HG03342 (cell line): ENCODE measurements around the gene DHX58.

ENCODE experiments used
- ATAC-seq: cut with Tn5 transposase; IDR thresholded peaks from one replicate; pipeline ENCODE4 v1.9.1; 2021; ENCODE audit warnings: mild to moderate bottlenecking, moderate library complexity; ENCODE audit not compliant: unreplicated experiment

DHX58 gene

DNA sequence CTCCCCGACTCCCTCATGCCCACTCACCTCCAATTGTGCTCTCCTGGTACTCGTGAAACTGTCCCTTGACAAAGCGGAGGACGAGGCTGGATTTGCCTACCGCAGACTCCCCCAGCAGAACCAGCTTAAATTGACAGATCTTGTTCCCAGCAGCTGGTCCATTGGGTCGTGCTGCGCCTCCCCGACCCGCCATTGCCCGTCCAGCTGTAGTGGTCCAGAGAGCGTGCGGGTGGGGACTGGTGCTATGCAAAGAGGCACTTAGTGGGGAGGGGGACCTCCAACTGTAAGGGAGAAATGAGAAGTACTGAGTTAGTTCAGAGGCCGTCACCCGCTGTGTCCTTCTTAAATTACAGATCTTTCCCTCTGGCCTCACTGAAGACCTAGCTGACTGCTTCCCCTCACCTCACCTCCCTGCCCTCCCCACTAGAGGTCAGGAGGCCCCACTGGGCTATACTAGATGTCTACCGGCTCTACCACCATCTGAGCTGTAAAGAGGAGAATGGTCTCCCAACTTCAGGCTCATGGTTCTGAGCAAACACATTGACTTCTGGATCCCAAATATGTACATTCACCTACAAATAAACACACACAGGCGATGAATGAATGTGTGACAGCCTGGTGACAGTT is 17.9 kb upstream of the DHX58 start:
- ATAC-seq, result no peak

DNA sequence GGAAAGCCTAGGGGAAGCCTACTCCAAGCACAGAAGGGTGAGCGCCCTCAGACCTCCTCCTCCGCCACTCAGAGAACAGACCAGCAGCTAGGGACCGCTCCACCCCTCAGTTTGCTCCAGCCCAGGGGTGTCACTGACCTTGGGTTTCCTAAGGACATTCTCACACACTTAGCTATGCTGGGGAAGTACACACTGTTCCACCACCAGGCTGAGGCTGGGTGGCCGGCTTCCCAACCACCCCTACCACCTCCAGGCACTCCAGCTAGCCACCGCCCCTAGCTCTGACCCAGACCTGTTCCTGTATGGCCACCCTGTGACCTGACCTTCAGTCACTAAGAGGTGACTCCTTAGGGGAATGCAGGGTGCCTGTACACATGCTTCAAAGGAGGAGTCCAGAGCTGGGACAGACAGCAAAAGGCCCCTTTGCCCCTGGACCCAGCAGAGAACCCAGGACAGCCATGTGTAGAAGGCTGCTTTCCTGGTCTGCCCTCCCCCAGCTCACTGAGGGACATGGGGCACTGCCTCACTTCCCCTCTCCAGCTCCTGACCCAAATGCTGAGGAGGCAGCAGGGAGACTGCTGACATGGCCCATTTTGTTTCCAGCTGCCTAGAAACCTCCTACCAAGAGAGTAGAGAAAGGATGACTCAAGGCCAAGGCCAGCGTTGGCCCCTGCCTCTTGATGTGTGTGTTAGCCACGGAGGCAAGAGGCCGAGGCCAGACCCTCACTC is 16.8 kb upstream of the DHX58 start:
- no peak for ATAC-seq

DNA sequence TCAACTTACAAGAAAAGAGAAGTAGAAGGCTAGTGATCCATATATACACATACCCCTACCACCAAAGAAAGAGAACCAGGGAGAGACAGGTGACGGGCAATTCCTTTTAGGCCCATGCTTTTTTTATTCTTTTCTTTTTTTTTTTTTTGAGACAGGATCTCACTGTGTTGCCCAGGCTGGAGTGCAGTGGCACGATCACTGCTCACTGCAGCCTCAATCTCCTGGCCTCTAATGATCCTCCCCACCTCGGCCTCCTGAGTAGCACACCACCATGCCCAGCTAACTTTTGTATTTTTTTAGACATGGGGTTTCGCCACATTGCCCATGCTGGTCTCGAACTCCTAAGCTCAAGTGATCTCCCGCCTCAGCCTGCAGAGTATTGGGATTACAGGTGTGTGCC is 14.9 kb upstream of the DHX58 start:
- no peak for ATAC-seq

- ATAC-seq, result no peak
These were observed 14.3 kb upstream of the DHX58 start for GRCh38 chr17:42126836-42127235.

DNA sequence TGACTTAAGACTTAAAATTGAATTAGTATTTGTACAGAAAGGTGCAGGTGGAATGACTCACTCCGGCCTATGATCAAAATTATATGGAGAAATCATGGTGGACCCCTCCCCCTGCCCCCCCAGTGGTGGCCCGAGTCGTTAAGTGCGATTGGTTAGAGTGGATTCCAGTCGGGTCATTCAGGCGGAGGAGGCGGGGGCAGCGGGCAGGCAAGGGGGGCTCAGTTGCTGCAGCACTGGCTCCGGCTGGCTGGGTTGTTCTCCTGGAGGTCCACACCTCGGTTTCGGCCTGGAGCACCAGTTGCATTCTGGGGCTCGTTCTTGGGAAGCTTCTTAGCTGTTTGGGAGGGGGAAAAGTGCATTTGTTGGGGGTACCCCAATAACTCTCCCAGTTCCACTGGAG is 13.1 kb upstream of the DHX58 start:
- ATAC-seq, result no peak

- ATAC-seq, result no peak
These were observed 11.7 kb upstream of the DHX58 start for GRCh38 chr17:42124256-42124655.

- no peak for ATAC-seq
These were observed 10.1 kb upstream of the DHX58 start, which contains the start of gene HSPB9 for GRCh38 chr17:42122371-42123303. HSPB9 (plus strand) TSS chr17:42122804; CDS start chr17:42122851, 47 bp downstream.

DNA sequence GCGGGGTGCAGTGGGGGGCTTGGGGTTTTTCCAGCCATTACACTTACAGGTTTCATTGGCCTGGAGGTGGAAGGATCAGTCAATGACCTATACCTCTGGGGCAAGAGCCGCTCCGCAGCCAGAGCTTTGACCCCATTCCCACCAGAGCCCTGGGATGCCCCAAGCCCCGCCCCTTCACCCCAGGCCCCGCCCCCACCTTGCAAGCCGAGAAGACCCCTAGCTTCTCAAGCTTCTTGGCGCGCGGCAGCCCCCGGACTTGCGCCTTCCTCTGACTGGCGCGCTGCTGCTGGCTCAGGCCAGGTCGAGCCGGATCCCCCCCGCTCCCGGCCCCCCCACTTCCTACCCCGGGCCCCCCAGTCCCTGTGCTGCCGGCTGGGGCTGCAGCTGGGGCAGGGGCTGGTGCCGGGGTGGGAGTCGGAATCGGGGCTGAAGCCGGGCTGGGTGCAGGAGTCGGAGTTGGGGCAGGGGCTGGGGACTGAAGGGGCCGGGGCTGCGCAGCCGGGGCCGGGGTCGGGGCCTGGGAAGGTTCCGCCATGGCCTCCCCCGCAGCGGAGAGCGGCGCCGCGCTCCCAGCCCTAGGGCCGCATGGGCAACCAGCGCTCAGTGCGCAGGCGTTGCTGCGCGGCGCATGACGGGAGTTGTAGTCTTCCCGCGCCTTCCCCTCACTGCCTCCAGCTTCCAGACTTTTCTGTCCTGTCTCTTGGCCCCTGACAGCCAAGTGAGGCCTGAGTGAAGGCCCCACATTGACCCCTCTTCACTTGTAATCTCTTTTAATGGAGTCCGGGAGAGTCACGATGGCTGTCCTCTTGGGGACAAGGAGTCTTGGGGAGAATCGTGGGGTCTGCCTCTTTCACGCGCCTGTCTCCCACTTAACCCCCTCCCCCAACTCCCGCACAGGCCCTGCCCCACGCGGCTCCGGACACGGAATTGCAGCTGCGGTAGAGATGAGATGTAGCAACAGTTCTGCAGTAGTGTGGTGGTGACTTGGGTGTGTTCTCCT is 8.6 kb upstream of the DHX58 start, which contains the start of gene KAT2A:
KAT2A (minus strand) TSS at position 598 of the 1,000 bp plus-strand sequence; CDS start at position 535, 63 bp downstream.
- ATAC-seq, result peak; percentile 65

- ATAC-seq, result no peak
These were observed 7.8 kb upstream of the DHX58 start for GRCh38 chr17:42120161-42120769.

GRCh38 chr17:42119301-42119700 is 6.8 kb upstream of the DHX58 start:
- ATAC-seq, result no peak

DNA sequence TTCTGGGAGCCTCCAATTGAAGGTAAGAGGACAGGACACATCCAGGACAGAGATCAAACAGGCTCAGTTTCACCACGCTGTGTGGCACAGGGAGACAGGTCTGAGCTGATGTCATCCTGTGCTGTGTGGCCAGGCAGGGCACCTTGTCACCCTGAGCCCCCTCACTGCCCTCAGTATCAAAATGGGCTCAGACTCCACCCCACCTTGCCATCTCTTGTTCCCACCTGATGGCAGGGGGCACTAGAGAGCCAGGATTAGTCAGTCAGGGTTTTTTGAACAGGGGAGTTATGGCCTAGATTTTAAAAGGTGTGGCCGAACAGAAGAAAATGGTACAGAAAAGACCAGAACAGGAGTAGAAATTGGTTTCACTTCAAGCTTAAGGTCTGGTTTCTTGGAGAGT is 6.0 kb upstream of the DHX58 start:
- ATAC-seq, result no peak

DNA sequence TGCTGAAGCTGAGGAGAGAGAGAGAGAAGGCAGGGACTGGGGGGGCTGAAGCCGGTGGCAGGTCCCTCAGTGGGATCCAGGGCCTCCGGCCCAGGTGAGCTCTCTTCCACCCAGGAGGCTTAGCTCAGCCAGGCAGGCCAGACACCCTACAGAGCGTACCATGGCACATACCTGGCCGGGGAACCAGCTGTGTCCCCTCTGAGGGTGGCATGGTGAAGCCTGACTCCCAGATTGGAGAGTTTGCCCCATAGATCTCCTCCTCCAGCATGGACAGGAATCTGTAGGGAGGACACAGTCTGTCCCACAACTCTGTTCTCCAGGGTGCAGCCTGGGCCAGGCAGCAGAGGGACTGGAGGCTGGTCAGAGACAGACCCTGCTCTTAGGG is 5.6 kb upstream of the DHX58 start:
- no peak for ATAC-seq

- ATAC-seq, result no peak
These were observed 5.0 kb upstream of the DHX58 start for GRCh38 chr17:42117397-42118125.

DNA sequence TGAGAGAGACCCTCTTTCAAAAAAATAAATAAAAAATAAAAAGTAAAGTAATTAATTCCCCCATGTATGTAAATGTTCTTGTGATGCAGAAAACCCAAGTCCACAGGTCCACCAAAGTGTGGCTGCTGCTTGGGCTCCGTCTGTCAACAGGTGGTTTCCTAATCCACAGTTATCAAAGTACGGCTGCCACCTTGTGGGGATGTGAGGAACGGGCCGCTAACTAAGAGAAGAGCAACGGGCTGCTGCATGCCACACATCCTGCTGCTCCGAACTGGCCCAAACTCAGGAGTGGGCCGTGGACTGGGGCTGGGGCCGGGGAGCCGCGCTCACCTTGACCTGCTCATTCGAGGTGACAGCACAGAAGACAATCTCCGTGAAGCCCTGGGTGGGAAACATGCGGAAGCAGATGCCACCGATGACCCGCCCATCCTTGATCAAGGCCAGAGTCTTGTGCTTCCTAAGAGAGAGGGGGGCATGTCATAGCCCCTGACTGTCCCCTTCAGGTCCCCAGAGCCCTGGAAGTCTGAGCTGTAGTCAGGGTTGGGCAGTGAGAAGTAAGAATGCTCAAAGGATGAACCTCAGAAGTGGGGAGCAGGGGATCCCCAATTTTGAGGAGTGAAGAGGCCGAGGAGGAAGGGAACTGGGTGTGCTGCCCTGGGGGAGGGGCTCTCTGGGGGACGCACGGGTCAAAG is 4.3 kb upstream of the DHX58 start:
- no peak for ATAC-seq

- no peak for ATAC-seq
These were observed 1.6 kb upstream of the DHX58 start for GRCh38 chr17:42114118-42114517.

- ATAC-seq, result no peak
These were observed 967 bp upstream of the DHX58 start for GRCh38 chr17:42113293-42114069.

- no peak for ATAC-seq
These were observed 503 bp downstream of the DHX58 start for GRCh38 chr17:42111871-42112551.
